Erythroblast (primary cell): ENCODE data around the gene CDR2L.

Experiments
- GATA1 ChIP-seq: IDR thresholded peaks from 2 replicates; pipeline ENCODE4 v1.6.1; 2011; ENCODE audit warnings: low read depth, mild to moderate bottlenecking, control low read depth, low read length, moderate library complexity
- POLR2A ChIP-seq: IDR thresholded peaks from 2 replicates; pipeline ENCODE4 v1.6.1; 2011; ENCODE audit warnings: mild to moderate bottlenecking, low read length

- TF ChIP-seq POLR2A (no peak), GATA1 (no peak)
These were observed 20.9 kb downstream of the CDR2L start for GRCh38 chr17:75008373-75008772.
